Osteoblast (primary cell): ENCODE results near the gene SLC24A3. TPM values are rescaled to one million over a fixed set of nuclear protein-coding genes. Genes with fewer than 3 reads are reported as not detected.
A peak's percentile ranks its signal among the peaks of the same experiment; 100 is the strongest.

Experiments used
- DNase-seq: peaks from one replicate; pipeline ENCODE4 v3.0.0; 2011; ENCODE audit warnings: low spot score, mixed read lengths; ENCODE audit not compliant: insufficient read length; ENCODE audit errors: missing footprints
- H2AFZ ChIP-seq: 2 replicates; pipeline ENCODE4 v1.6.0; 2011; ENCODE audit warnings: mild to moderate bottlenecking, low read length
- H3K27ac ChIP-seq: 2 replicates; pipeline ENCODE4 v1.5.1; 2011; ENCODE audit warnings: mild to moderate bottlenecking, low read depth, low read length, moderate library complexity
- H3K27me3 ChIP-seq: 2 replicates; pipeline ENCODE4 v1.6.0; 2012; ENCODE audit warnings: mild to moderate bottlenecking, control low read depth, inconsistent platforms, low read length, moderate library complexity; ENCODE audit not compliant: insufficient read depth
- H3K36me3 ChIP-seq: 2 replicates; pipeline ENCODE4 v1.5.1; 2011; ENCODE audit warnings: mild to moderate bottlenecking, low read length, control low read depth, moderate library complexity; ENCODE audit not compliant: insufficient read depth
- H3K4me1 ChIP-seq: 2 replicates; pipeline ENCODE4 v1.5.1; 2011; ENCODE audit warnings: mild to moderate bottlenecking, low read length, control low read depth, moderate library complexity; ENCODE audit not compliant: insufficient read depth
- H3K4me2 ChIP-seq: 2 replicates; pipeline ENCODE4 v1.6.0; 2011; ENCODE audit warnings: mild to moderate bottlenecking, low read length; ENCODE audit not compliant: insufficient read depth
- H3K4me3 ChIP-seq: fragments of 200-600 bp; sonication (generic); 3 replicates; pipeline ENCODE4 v1.5.1; 2012; ENCODE audit warnings: mild to moderate bottlenecking, low read length, inconsistent platforms; ENCODE audit not compliant: insufficient read depth
- H3K79me2 ChIP-seq: 2 replicates; pipeline ENCODE4 v1.6.0; 2012; ENCODE audit warnings: mild to moderate bottlenecking, low read length, control low read depth, inconsistent platforms; ENCODE audit not compliant: insufficient read depth
- H3K9me3 ChIP-seq: 2 replicates; pipeline ENCODE4 v1.5.1; 2011; ENCODE audit warnings: low read depth, low read length, control low read depth
- H4K20me1 ChIP-seq: 2 replicates; pipeline ENCODE4 v1.6.0; 2012; ENCODE audit warnings: mild to moderate bottlenecking, low read length, control low read depth; ENCODE audit not compliant: insufficient read depth
- total RNA-seq: library from RNA; depleted of rRNA; stranded (reverse); fragments of >200 nt; gene quantifications from 2 replicates; pipeline ENCODE4 v1.2.3, GENCODE V29; 2012
- TF ChIP-seq, protein P1 (sequence below): IDR thresholded peaks from 2 replicates; pipeline ENCODE4 v1.5.1; 2011; ENCODE audit warnings: mild to moderate bottlenecking, low read depth, low read length, moderate library complexity; ENCODE audit errors: extremely low read depth

The SLC24A3 gene
- total RNA-seq, 1 donor: 1.1 TPM

DNA sequence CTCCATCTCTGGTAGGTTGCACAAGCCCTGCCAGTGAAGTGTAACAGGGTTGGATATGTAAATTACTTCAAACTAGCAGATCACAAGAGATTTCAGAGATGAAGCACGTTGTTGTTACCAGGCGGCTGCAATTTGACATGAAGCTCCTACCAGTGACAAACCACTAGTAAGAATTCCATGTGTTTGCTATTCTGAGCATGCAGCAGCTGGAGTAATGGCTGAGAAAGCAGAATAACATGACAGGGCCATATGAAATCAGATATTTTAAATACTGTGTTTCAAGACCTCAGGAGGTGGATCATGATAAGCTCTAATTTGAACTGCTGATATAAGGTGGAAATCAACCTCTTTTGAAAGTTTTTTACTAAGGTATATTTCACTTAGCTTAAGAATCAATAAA lies 557.1 kb downstream of the SLC24A3 start:
- H4K20me1 ChIP-seq: peaks cover 47% of the 10 kb centered on the region
- H3K9me3 ChIP-seq: no peaks in the 10 kb centered on the region
- H3K4me2 ChIP-seq: no peak overlapping the region
- no peaks in the 10 kb centered on the region for H3K36me3 ChIP-seq
- no peak overlapping the region for H3K27ac ChIP-seq
- DNase-seq: peak; percentile 63
- TF ChIP-seq, protein P1, sequence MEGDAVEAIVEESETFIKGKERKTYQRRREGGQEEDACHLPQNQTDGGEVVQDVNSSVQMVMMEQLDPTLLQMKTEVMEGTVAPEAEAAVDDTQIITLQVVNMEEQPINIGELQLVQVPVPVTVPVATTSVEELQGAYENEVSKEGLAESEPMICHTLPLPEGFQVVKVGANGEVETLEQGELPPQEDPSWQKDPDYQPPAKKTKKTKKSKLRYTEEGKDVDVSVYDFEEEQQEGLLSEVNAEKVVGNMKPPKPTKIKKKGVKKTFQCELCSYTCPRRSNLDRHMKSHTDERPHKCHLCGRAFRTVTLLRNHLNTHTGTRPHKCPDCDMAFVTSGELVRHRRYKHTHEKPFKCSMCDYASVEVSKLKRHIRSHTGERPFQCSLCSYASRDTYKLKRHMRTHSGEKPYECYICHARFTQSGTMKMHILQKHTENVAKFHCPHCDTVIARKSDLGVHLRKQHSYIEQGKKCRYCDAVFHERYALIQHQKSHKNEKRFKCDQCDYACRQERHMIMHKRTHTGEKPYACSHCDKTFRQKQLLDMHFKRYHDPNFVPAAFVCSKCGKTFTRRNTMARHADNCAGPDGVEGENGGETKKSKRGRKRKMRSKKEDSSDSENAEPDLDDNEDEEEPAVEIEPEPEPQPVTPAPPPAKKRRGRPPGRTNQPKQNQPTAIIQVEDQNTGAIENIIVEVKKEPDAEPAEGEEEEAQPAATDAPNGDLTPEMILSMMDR: no peak
- H3K4me1 ChIP-seq: no peaks in the 10 kb centered on the region
- no peak overlapping the region for H3K4me3 ChIP-seq
- H2AFZ ChIP-seq: no peak overlapping the region
- no peaks in the 10 kb centered on the region for H3K27me3 ChIP-seq
- H3K79me2 ChIP-seq: peaks cover 11% of the 10 kb centered on the region

- no peak overlapping the region for H3K4me2 ChIP-seq
- no peaks in the 10 kb centered on the region for H3K27me3 ChIP-seq
- H3K79me2 ChIP-seq: peaks cover 8% of the 10 kb centered on the region
- no peak for DNase-seq
- no peak overlapping the region for H3K4me3 ChIP-seq
- peaks cover 42% of the 10 kb centered on the region for H4K20me1 ChIP-seq
- peaks cover 2% of the 10 kb centered on the region for H3K4me1 ChIP-seq
- TF ChIP-seq, protein P1: no peak
- H3K9me3 ChIP-seq: no peaks in the 10 kb centered on the region
- H2AFZ ChIP-seq: no peak overlapping the region
- H3K36me3 ChIP-seq: no peaks in the 10 kb centered on the region
- no peak overlapping the region for H3K27ac ChIP-seq
Observed at GRCh38 chr20:19770375-19770774, 557.9 kb downstream of the SLC24A3 start.

- H4K20me1 ChIP-seq: peaks cover 37% of the 10 kb centered on the region
- peaks cover 6% of the 10 kb centered on the region for H3K79me2 ChIP-seq
- no peaks in the 10 kb centered on the region for H3K27me3 ChIP-seq
Observed at GRCh38 chr20:19771031-19771430, 558.6 kb downstream of the SLC24A3 start.

More at GRCh38 chr20:19771031-19771430, 558.6 kb downstream of the SLC24A3 start:
- DNase-seq: no peak
- Histone ChIP-seq H3K4me2 (no peak overlapping the region), H3K27ac (no peak overlapping the region), H3K36me3 (no peaks in the 10 kb centered on the region), H3K4me1 (peaks cover 7% of the 10 kb centered on the region), H3K9me3 (no peaks in the 10 kb centered on the region), H3K4me3 (no peak overlapping the region), H2AFZ (no peak overlapping the region)
- TF ChIP-seq, protein P1: no peak
